GM18517 (cell line): ENCODE measurements around the gene SLC8A1.
"Not testable (repeated sequence)": the region's sequence is repeated elsewhere in the genome, so short reads cannot be mapped to it uniquely, and the experiment has no call there.

Experiments
- ATAC-seq: cut with Tn5 transposase; IDR thresholded peaks from one replicate; pipeline ENCODE4 v1.9.1; 2021; ENCODE audit warnings: mild to moderate bottlenecking, moderate library complexity; ENCODE audit not compliant: unreplicated experiment

SLC8A1 gene

DNA sequence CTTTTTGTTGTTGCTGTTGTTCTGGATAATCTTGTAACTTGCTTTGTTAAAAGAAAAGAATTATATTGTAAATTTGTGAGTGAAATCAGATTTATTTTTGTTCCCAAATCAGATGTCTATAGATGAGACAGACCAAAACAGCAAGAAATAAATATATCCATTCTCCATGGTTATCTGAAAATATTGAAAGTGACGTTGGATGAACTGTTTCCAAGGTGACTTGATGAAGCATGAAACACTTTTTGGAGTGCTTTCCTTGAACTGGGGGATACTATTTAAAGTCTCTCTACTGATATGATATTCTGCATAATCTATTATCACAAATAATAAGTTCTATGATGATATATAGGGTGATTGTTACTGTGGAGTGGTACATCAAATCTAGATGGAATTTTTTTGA, 357.4 kb downstream of the SLC8A1 start:
- no peak for ATAC-seq

DNA sequence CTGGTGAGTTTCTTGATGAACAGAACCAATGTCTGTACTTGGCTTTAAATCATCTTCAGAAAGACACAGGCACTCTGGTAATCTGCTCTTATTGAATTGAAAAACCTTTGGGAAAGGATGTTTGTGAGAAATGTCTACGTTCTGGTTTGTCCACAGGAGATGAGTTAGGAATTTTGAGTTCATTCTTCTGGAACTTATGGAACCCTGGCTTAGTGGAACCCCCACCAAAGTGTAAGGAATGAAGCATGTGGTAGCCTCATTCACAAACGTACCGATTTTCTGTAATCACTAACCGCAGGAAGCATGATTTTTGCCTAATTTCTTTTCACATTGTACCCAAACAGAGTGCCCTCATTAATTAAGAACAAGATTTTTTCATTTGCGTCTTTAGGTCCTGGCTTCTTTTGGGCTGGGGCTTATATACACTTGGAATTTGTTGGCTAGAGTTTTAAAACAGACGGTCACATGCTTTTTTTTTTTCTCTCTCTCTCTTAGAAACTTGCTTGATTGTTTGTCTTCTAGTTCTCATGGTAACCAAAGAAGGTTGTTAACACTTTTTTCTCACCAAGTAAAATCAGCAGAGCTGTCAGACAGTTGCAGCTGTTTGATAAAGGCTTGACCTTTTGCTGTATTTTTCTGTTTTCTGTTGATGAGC, 358.7 kb downstream of the SLC8A1 start:
- no peak for ATAC-seq

DNA sequence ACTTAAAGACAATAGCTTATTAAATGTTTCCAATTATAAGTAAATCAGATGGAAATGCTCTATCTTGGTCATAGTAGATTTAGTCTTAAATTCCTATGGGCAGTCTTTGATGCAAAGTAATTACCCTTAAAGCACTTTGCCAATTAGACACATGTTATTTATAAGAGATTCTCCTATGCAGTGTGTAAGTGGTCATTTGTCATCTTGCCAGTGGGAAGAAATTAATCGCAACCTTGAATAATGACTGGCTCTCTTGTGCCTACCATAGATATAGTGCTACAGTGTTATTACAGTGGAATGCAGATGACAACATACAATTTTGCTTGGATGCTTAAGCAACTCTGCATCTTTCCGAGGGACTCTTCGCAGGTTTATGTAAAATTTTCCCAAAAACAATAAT, 361.8 kb downstream of the SLC8A1 start:
- no peak for ATAC-seq

DNA sequence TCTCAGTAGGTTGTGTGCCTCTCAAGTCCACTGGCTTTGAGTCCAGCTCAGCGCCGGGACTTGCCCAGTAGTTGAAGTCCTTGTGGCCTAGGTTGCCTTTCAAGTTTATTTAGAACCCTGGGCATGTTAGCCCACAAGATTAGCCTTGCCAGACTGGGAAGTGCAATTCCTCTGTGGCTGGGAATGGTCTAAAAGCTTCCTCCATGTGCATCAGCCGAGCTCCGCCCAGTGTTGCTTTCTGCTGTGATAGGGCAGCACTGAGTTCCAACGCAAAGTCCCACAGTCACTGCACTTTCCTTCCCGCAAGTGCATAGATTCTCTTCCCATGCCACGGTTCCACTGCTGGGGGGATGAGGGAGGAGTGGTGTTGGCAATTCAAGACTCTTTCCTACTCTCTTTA, 364.0 kb downstream of the SLC8A1 start:
- ATAC-seq: no peak

DNA sequence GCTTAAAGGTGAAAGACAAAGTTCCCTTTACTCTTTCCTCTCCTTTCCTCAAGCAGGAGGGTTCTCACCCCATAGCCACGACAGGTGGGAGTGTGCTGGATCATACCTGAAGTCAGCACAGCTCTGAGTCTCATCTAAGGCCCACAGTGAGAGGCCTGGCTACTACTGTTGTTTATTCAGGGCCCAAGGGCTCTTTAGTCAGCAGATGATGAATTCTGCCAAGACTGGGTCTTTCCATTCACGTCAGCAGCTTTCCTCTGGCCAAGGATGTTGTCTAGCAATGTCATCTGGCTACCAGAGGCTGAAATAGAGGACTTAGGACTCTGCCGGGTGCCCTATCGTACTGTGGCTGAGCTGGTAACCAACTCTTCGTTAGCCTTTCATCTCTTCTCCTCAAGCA, 364.5 kb downstream of the SLC8A1 start:
- no peak for ATAC-seq

DNA sequence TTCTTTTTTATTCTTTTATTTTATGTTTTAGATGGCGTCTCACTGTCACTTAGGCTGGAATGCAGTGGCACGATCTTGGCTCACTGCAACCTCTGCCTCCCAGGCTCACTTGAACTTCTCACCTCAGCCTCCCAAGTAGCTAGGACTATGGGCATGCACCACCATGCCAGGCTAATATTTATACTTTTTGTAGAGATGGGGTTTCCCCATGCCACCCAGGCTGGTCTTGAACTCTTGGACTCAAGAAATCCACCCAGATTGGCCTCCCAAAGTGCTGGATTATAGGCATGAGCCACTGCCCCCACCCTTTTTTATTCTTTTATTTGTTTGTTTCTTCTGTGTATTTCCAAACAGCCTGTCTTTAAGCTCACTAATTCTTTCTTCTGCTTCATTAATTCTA, 366.1 kb downstream of the SLC8A1 start:
- no peak for ATAC-seq

DNA sequence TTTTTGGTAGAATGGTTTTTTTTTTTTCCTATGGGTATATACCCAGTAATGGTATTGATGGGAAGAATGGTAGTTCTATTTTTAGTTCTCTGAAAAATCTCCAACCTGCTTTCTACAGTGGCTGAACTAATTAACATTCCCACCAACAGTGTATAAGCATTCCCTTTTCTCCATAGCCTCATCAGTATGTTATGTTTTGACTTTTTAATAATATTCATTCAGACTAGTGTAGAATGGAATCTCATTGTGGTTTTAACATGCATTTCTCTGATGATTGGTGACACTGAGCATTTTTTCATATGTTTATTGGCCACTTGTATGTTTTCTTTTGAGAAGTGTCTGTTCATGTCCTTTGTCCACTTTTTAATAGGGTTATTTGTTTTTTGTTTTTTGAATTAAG, 378.6 kb downstream of the SLC8A1 start:
- ATAC-seq: not testable (repeated sequence)

DNA sequence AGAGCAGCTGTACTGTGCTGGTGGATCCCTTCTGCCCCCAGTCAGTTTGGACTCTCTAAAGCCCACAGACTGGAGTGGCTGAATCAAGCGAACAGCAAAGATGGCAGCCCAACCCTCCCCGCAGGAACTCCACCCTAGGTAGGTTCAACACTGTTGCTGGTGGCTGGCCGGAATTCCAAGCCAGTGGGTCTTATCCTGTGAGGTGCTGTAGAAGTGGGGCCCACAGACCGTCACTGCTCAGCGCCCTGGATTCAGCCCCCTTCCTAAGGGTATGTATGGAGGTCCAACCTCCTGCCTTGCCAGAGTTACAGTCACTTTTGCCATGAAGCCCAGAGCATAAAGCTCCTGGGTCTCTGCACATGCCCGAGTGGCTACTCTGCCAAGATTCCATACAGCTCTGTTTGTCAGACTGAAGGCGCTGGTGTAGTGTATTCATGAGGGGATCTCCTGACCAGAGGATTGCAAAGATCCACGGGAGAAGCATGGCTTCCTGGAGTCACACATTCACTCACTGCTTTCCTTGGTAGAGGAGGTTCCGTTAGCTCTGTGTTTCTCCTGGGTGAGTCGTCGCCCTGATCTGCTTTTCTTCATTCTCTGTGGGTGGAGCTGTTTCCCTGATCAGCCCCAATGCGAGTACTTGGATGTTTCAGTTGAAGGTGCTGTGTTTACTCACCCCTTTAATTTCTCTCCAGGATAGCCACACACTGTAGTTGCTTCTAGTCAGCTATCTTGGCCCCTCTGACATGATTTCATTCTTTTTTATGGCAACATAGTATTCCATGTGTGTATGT, 379.3 kb downstream of the SLC8A1 start:
- no peak for ATAC-seq

DNA sequence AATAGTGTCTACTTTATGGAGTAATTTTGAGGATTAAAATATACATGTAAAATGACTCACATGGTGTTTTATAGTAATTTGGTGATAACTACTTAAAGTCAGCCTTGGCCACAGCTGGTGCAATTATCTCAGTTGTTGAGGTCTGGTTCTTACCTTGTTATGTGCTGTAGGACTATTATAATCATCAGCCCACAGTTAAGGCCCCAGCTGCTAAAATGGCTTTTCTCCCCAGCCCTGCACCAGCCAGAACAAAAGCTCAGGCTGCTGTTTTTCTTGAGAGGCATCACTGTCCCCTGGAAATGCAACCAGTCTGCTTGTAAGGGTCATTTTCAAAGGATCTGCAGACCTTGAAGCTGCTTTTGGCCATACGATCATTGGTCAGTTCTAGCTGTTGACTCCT, 389.5 kb downstream of the SLC8A1 start:
- no peak for ATAC-seq

DNA sequence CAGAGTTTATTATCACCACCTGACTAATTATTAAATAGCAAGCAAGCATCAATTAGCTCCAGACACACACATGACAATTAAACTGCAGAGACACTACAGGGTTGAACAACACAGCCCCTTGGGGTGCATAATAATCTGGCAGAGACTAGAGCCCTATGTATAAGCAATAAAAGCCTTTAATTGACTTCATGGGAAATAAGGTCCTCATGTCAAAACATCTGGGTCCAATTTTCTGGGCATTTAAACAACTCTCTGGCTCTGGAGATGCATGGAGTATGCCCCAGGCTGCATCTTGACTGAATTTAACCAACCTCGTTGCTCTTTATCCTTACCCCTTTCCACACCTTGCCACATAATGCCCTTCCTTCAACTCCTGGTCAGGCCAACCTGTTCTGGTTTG, 402.1 kb downstream of the SLC8A1 start:
- no peak for ATAC-seq

DNA sequence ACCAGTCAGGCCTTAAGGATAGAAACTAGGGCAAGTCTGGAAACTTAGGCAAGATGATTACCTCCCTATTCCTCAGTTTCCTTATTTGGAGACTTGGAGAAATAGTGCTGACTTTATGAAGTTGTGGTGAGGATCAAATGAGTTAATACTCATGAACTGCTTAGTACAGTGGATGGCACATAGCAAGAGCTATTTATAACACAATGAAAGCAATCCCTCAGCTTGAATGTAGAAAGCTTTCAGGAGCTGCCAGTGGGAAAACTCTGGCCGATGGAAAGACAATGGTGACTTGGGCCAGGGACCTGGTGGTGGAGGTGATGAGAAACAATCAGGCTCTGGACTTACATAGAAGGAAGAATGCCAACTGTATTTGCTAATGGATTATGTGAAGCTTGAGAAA, 403.4 kb downstream of the SLC8A1 start:
- ATAC-seq: no peak

DNA sequence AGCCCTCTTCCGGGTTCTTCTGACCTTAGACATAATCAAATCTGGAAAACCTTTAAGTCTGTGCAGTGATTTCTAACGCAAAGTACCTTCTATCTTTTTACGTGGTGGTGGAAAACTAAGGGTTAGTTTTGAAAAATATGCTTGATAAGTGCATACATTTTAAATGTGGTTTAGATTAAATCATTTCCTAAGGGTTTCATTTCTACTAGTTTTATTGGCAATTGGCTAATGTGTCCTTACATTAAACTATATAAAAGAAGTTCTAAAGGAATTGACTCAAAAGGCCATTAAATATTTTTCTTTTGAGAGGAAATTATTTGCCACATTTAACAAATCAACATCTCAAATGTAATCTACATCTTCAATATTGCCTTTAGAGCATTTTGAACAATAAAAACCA, 404.5 kb downstream of the SLC8A1 start:
- no peak for ATAC-seq
